ENCODE results near the gene SCGB2A2. TPM values are rescaled to one million over a fixed set of nuclear protein-coding genes. Genes with fewer than 3 reads are reported as not detected.

The SCGB2A2 gene
- total and polyA plus RNA-seq, 10 of the 15 experiments (the other 5 are each of a cell fraction or from before 2014, with no cell fraction given), result not detected

DNA sequence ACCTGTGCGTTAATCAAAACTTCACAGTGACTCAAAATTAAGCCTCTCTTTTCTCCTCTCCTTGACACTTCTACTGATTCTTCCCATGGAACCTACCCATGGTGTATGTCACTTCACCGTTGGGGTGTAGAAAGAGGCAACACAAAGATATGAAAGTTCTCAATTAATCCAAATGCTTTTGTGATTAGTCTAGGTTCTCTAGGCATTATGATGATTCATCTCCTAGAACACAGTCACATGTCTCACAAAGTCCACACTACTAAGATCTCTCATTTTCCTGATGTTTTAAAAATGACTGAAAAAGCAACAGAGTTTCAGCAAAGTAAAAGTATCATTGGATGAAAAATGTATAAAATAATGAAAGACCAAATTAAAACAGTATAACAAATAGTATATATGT lies 13.7 kb upstream of the SCGB2A2 start (continued):
- TF ChIP-seq HCFC1 (IDR thresholded peaks at IDR 0.05; ENCODE audit: low read length), result no peak

GRCh38 chr11:62260261-62260953 lies 9.6 kb upstream of the SCGB2A2 start:
- H3K79me2 ChIP-seq (ENCODE audit: control insufficient read depth, insufficient read depth, low read length), result no peaks in the 10 kb centered on the region
- ATAC-seq, result no peak
- intact Hi-C loops (cut with micrococcal nuclease; ENCODE audit: unreplicated experiment), result no loop called here
- FAIRE-seq, result no peak
- TF ChIP-seq KAT2A (conservative IDR thresholded peaks at IDR 0.05; ENCODE audit: control insufficient read depth, low read depth, low read length) (no peak), FOXM1 (IDR thresholded peaks at IDR 0.05; ENCODE audit: low read depth, low read length) (no peak)
- no peaks in the 10 kb centered on the region for H4K20me1 ChIP-seq (ENCODE audit: control insufficient read depth, insufficient read depth)
- no peak overlapping the region for H3K4me3 ChIP-seq
- no peaks in the 10 kb centered on the region for H3K9me3 ChIP-seq (replicated peaks; ENCODE audit: control insufficient read depth, insufficient read depth, low read length)
- RAD21 ChIA-PET (ENCODE audit: unreplicated experiment), result no interaction called here
- H3K4me2 ChIP-seq (ENCODE audit: control insufficient read depth, insufficient read depth), result no peak overlapping the region
- 16% methylated on average over 6 of the region's 6 CpGs for WGBS (ENCODE audit: insufficient coverage, insufficient replicate concordance, low lambda C conversion rate, missing lambda C conversion rate)
- in situ Hi-C loops (cut with MboI), result no loop called here
- no peaks in the 10 kb centered on the region; a peak in 1 of 4 replicates for H3K27me3 ChIP-seq (replicated peaks in 1 of 2; ENCODE audit: control insufficient read depth in 2 of 2, insufficient read depth in 2 of 2, low read length in 1 of 2)
- no peak overlapping the region for H3K9ac ChIP-seq (ENCODE audit: control insufficient read depth, insufficient read depth, low read length)
- POLR2A ChIA-PET, result no interaction called here
- H3K36me3 ChIP-seq (ENCODE audit: control insufficient read depth in 2 of 2, insufficient read depth in 2 of 2, low read length in 1 of 2), result no peaks in the 10 kb centered on the region
- no peaks in the 10 kb centered on the region for H3K4me1 ChIP-seq (ENCODE audit: control insufficient read depth, insufficient read depth, low read length)
- DNase-seq (ENCODE audit: low read depth, low spot score), result no peak
- BruUV-seq (replicated peaks), result no TSS peak
- SMC1A ChIA-PET (ENCODE audit: uncharacterized antibody, unreplicated experiment), result no interaction called here
- no peak overlapping the region for H2AFZ ChIP-seq (ENCODE audit: control insufficient read depth, low read depth, low read length)
- no peak overlapping the region for H3K27ac ChIP-seq (ENCODE audit: control insufficient read depth, insufficient read depth)
- CTCF ChIA-PET, result no interaction called here

- H2AFZ ChIP-seq (ENCODE audit: control insufficient read depth, low read depth, low read length), result no peak overlapping the region
- DNase-seq (ENCODE audit: low read depth, low spot score), result no peak
- ChIA-PET CTCF (no interaction called here), POLR2A (no interaction called here), SMC1A (ENCODE audit: uncharacterized antibody, unreplicated experiment) (no interaction called here), RAD21 (ENCODE audit: unreplicated experiment) (no interaction called here)
- no peaks in the 10 kb centered on the region for H3K4me1 ChIP-seq (ENCODE audit: control insufficient read depth, insufficient read depth, low read length)
- H3K4me2 ChIP-seq (ENCODE audit: control insufficient read depth, insufficient read depth), result no peak overlapping the region
- no peak overlapping the region for H3K4me3 ChIP-seq
- intact Hi-C loops (cut with micrococcal nuclease; ENCODE audit: unreplicated experiment) (no loop called here), in situ Hi-C loops (cut with MboI) (no loop called here)
- H3K9ac ChIP-seq (ENCODE audit: control insufficient read depth, insufficient read depth, low read length), result no peak overlapping the region
- H3K79me2 ChIP-seq (ENCODE audit: control insufficient read depth, insufficient read depth, low read length), result no peaks in the 10 kb centered on the region
- H3K9me3 ChIP-seq (replicated peaks; ENCODE audit: control insufficient read depth, insufficient read depth, low read length), result no peaks in the 10 kb centered on the region
- no peaks in the 10 kb centered on the region; a peak in 1 of 4 replicates for H3K27me3 ChIP-seq (replicated peaks in 1 of 2; ENCODE audit: control insufficient read depth in 2 of 2, insufficient read depth in 2 of 2, low read length in 1 of 2)
- no peak for ATAC-seq
- no peaks in the 10 kb centered on the region for H3K36me3 ChIP-seq (ENCODE audit: control insufficient read depth in 2 of 2, insufficient read depth in 2 of 2, low read length in 1 of 2)
- FAIRE-seq, result no peak
- BruUV-seq (replicated peaks), result no TSS peak
- 0% methylated on average over 1 of the region's 1 CpG for WGBS (ENCODE audit: insufficient coverage, insufficient replicate concordance, low lambda C conversion rate, missing lambda C conversion rate)
- H3K27ac ChIP-seq (ENCODE audit: control insufficient read depth, insufficient read depth), result no peak overlapping the region
- H4K20me1 ChIP-seq (ENCODE audit: control insufficient read depth, insufficient read depth), result no peaks in the 10 kb centered on the region
- no peak for TF ChIP-seq CREB1 (IDR thresholded peaks at IDR 0.05; ENCODE audit: low read depth)
- TF ChIP-seq, protein P1, sequence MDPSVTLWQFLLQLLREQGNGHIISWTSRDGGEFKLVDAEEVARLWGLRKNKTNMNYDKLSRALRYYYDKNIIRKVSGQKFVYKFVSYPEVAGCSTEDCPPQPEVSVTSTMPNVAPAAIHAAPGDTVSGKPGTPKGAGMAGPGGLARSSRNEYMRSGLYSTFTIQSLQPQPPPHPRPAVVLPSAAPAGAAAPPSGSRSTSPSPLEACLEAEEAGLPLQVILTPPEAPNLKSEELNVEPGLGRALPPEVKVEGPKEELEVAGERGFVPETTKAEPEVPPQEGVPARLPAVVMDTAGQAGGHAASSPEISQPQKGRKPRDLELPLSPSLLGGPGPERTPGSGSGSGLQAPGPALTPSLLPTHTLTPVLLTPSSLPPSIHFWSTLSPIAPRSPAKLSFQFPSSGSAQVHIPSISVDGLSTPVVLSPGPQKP (IDR thresholded peaks at IDR 0.05; ENCODE audit: low read depth, low read length), result no peak
- no peak for TF ChIP-seq POLR2AphosphoS2 (IDR thresholded peaks at IDR 0.05; ENCODE audit: low read depth, low read length)
- no peak for TF ChIP-seq TCF7 (IDR thresholded peaks at IDR 0.05; ENCODE audit: borderline replicate concordance)
- TF ChIP-seq, protein P2, sequence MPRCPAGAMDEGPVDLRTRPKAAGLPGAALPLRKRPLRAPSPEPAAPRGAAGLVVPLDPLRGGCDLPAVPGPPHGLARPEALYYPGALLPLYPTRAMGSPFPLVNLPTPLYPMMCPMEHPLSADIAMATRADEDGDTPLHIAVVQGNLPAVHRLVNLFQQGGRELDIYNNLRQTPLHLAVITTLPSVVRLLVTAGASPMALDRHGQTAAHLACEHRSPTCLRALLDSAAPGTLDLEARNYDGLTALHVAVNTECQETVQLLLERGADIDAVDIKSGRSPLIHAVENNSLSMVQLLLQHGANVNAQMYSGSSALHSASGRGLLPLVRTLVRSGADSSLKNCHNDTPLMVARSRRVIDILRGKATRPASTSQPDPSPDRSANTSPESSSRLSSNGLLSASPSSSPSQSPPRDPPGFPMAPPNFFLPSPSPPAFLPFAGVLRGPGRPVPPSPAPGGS (IDR thresholded peaks at IDR 0.05; ENCODE audit: borderline replicate concordance, insufficient read depth, low read depth, low read length, poor library complexity, severe bottlenecking), result no peak
- TF ChIP-seq PAX8 (IDR thresholded peaks at IDR 0.05), result no peak
- TF ChIP-seq, protein P3, sequence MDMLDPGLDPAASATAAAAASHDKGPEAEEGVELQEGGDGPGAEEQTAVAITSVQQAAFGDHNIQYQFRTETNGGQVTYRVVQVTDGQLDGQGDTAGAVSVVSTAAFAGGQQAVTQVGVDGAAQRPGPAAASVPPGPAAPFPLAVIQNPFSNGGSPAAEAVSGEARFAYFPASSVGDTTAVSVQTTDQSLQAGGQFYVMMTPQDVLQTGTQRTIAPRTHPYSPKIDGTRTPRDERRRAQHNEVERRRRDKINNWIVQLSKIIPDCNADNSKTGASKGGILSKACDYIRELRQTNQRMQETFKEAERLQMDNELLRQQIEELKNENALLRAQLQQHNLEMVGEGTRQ (IDR thresholded peaks at IDR 0.05; ENCODE audit: borderline replicate concordance, low read depth, low read length), result no peak
- no peak for TF ChIP-seq CEBPB (IDR thresholded peaks at IDR 0.05; ENCODE audit: borderline replicate concordance in 1 of 2, low read depth in 2 of 2, low read length in 2 of 2)
- no peak for TF ChIP-seq IKZF2 (IDR thresholded peaks at IDR 0.05)
Measured at GRCh38 chr11:62264004-62264403, 6.0 kb upstream of the SCGB2A2 start.
